Activated T-cell treated with anti-CD3 and anti-CD28 coated beads, Interleukin-2, amount 50 U/mL, for 4 hours (primary cell): ENCODE data around the gene TFPI2. TPM values are rescaled to one million over a fixed set of nuclear protein-coding genes. Genes with fewer than 3 reads are reported as not detected.
A peak's percentile ranks its signal among the peaks of the same experiment; 100 is the strongest.
"Not testable (repeated sequence)": the region's sequence is repeated elsewhere in the genome, so short reads cannot be mapped to it uniquely, and the experiment has no call there.

ENCODE experiments used
- ATAC-seq, 2 donors: fragments of 200-7000 bp; cut with Tn5 transposase; one replicate each; pipeline ENCODE4 v1.10.0; 2021
- DNase-seq: peaks from one replicate; pipeline ENCODE4 v3.0.0-alpha.2; 2020
- H3K27me3 Mint-ChIP-seq: one replicate; pipeline ENCODE4 v1.8.0; 2021; ENCODE audit warnings: low read depth, mixed read lengths
- H3K36me3 Mint-ChIP-seq: one replicate; pipeline ENCODE4 v1.8.0; 2022; ENCODE audit warnings: mixed read lengths; ENCODE audit not compliant: insufficient read depth
- H3K4me1 Mint-ChIP-seq: one replicate; pipeline ENCODE4 v1.8.0; 2021; ENCODE audit warnings: low read depth, mixed read lengths
- H3K4me3 Mint-ChIP-seq: one replicate; pipeline ENCODE4 v1.8.0; 2021; ENCODE audit warnings: mild to moderate bottlenecking, moderate library complexity, mixed read lengths
- H3K9me3 Mint-ChIP-seq: one replicate; pipeline ENCODE4 v1.8.0; 2021; ENCODE audit warnings: mixed read lengths
- total RNA-seq, 3 donors: library from RNA; stranded (reverse); gene quantifications; one replicate each; pipeline ENCODE4 v1.2.1, GENCODE V29; 2021

TFPI2 gene
- total RNA-seq, 3 donors from 2014 or later = 1.2 to 3.2 (median 1.3) TPM

DNA sequence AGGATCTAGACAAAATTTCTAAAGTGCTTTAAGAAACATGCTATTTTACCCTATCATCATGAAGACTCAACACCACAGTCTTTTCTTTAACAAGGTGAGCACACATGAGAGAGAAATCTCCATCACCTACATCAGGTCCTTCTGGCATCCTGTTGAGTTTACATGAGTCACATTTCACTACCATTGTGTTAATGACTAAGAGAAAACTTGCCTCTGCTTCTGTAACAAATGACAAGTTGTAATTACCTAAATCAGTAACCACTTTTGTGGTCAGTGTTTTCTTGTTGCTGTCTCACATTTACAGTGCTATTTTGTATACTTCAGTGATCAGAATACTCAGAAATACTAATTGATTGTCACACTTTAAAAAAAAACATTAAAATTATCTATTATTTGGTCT lies 25.3 kb upstream of the TFPI2 start:
- not testable (repeated sequence) for H3K4me1 Mint-ChIP-seq, ATAC-seq

DNA sequence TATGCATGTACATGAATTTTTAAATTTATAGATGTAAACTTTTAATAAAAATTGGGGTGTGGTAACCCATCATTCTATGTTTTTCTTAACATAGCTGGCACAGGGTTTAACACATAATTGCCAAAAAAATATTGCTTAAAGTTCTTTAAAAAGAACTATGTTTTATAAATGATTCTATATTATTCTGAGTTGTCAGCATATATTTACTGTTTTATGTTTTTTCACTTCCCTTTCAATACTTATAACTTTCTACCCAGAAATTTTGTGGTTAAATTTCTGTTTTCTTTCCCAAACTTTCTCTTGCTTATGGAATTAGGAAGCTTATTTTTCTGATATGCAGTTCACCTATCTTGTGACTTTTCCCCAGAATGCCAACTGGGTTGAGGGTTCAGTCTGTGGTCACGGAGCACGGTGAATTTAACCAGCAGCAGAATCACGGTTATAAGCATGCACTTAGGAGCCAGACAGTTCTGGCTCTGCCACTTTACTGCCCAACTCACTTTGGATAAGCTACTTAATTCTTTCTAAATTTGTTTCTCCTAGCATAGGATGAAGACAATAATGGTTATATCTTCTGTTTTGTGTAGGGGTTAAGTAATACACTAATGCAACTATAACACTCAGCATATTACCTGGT lies 24.8 kb upstream of the TFPI2 start:
- not testable (repeated sequence) for H3K9me3 Mint-ChIP-seq, H3K4me3 Mint-ChIP-seq, ATAC-seq, H3K36me3 Mint-ChIP-seq, H3K4me1 Mint-ChIP-seq, DNase-seq
- H3K27me3 Mint-ChIP-seq = peaks cover 19% of the 10 kb centered on the region

More for the DNA sequence above, 25.3 kb upstream of the TFPI2 start:
- H3K27me3 Mint-ChIP-seq = peaks cover 24% of the 10 kb centered on the region
- not testable (repeated sequence) for H3K9me3 Mint-ChIP-seq, H3K36me3 Mint-ChIP-seq, H3K4me3 Mint-ChIP-seq, DNase-seq

DNA sequence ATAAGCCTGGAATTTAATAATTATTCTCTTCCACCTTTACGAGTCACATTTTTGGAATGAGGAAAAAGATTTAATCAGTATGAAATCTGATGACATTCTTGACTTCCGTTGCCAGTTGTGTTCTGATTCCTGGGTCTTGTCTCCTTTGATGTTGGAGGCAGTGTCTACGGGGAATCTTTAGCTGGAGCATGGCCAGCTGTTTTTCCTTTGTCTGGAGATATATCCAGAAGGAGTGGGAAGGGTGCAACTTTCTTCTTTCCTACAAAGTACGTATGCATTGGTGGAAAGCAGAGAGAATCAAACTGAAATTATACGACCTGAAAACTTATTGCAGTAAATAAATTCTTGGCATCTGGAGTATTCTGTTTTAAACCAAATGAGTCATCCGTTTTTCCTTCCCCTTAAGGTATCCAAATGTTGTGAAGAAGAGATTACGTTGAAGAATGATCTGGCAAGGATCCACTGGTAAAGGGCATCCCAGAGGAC lies 24.1 kb upstream of the TFPI2 start:
- ATAC-seq = no peak
- Mint-ChIP-seq H3K9me3 (no peaks in the 10 kb centered on the region), H3K4me3 (no peak overlapping the region), H3K4me1 (no peaks in the 10 kb centered on the region), H3K27me3 (peaks cover 19% of the 10 kb centered on the region), H3K36me3 (no peaks in the 10 kb centered on the region)
- no peak for DNase-seq

- H3K4me3 Mint-ChIP-seq = no peak overlapping the region
- no peaks in the 10 kb centered on the region for H3K36me3 Mint-ChIP-seq
- DNase-seq (no peak), ATAC-seq (no peak)
- H3K27me3 Mint-ChIP-seq = peaks cover 19% of the 10 kb centered on the region
- H3K9me3 Mint-ChIP-seq = no peaks in the 10 kb centered on the region
- no peaks in the 10 kb centered on the region for H3K4me1 Mint-ChIP-seq
Measured at GRCh38 chr7:93913197-93913596, 22.6 kb upstream of the TFPI2 start.

DNA sequence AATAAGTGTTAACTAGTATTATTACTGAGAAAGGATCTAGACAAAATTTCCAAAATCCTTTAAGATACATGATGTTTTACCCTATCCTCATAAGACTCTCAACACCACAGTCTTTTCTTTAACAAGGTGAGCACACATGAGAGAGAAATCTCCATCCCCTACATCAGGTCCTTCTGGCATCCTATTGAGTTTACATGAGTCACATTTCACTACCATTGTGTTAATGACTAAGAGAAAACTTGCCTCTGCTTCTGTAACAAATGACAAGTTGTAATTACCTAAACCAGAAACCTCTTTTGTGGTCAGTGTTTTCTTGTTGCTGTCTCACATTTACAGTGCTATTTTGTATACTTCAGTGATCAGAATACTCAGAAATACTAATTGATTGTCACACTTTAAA lies 21.1 kb upstream of the TFPI2 start:
- H3K4me3 Mint-ChIP-seq, H3K4me1 Mint-ChIP-seq, H3K36me3 Mint-ChIP-seq, H3K9me3 Mint-ChIP-seq, H3K27me3 Mint-ChIP-seq, DNase-seq: not testable (repeated sequence)
- peak; percentile 23 to 43 for ATAC-seq

GRCh38 chr7:93911242-93911641 lies 20.7 kb upstream of the TFPI2 start:
- H3K9me3 Mint-ChIP-seq, H3K4me3 Mint-ChIP-seq, H3K36me3 Mint-ChIP-seq, ATAC-seq, H3K27me3 Mint-ChIP-seq, DNase-seq, H3K4me1 Mint-ChIP-seq: not testable (repeated sequence)

GRCh38 chr7:93910076-93910994 lies 19.8 kb upstream of the TFPI2 start:
- DNase-seq (no peak), ATAC-seq (no peak)
- Mint-ChIP-seq H3K4me3 (no peak overlapping the region), H3K36me3 (no peaks in the 10 kb centered on the region), H3K9me3 (no peaks in the 10 kb centered on the region), H3K27me3 (peaks cover 5% of the 10 kb centered on the region), H3K4me1 (no peaks in the 10 kb centered on the region)

DNA sequence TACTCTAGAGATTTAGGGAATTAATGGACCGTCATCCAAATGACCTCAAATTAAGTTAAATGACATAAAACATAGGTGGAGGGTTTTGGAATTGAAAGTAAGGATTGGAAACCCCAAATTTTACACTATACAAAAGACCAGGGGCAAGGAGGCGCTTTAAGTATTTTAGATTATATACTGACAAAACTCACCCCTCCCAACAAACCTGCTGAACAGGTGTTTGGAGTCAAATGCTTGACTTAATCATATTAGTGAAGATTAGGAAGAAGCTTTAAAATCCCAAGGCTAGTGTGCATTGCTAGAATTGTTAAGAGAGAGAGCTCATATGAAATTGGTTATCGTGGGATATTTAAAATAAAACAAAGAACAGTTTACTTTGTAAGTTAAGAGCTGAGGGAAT lies 15.7 kb upstream of the TFPI2 start, which contains the start of gene GNGT1:
TSS of gene GNGT1 (plus strand) at position 301 of the 400 bp plus-strand sequence. CDS start 180 bp downstream, outside the sequence.
- H3K4me3 Mint-ChIP-seq = no peak within 1 kb of the TSS
- H3K36me3 Mint-ChIP-seq = no peaks in the 10 kb centered on the region
- DNase-seq (no peak), ATAC-seq (no peak)
- H3K27me3 Mint-ChIP-seq = no peaks in the 10 kb centered on the region
- no peaks in the 10 kb centered on the region for H3K4me1 Mint-ChIP-seq
- H3K9me3 Mint-ChIP-seq = no peaks in the 10 kb centered on the region

DNA sequence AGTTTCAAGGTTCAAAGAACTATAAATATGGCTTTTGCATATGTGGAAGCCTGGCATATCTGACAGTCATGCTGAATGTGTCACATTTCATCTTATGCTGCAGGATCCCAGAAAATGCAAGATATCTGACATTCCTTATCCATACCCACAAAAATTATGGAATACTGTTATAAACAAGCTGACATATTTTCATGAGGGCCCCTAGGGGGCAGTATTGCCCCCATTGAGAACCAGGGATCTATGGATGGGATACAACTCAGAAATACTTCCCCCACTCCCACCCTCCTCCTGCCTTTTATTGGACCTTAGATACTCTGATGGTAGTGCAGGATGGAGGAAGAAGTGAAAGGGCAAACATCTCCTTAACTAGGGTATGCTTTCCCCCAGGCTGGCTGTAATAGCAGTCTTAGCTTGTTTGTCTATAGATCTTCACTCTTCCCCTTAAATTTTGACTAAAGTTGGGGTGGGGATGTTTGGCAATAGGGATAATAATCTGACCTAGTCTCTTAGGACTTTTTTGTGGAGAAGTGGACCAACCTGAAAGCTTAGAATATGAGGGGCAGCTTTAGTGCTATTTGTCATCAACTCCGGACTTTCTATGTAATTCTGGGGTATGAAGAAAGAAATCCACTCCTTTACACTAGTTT lies 12.3 kb upstream of the TFPI2 start:
- no peak for DNase-seq
- Mint-ChIP-seq H3K9me3 (no peaks in the 10 kb centered on the region), H3K4me1 (no peaks in the 10 kb centered on the region), H3K27me3 (peaks cover 3% of the 10 kb centered on the region), H3K4me3 (no peak overlapping the region), H3K36me3 (no peaks in the 10 kb centered on the region)
- ATAC-seq = no peak

DNA sequence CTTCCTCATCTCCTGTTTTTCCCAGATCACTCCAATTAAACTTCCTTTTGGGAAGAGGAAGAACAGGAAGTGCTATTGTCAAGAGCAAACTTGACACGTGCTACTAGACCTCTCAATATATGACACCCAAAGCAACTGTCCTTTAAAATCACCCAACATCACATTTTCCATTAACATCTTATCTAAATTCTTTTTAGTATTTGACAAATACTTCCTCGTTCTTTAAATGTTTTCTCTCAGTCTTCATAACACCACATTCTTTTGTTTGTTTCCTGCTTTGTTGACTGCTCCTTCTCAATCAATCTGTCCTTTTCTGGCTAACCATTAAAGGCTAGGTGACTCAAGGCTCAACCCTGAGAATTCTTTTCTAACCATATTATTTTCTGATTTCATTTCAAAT lies 7.1 kb upstream of the TFPI2 start:
- DNase-seq (no peak), ATAC-seq (no peak)
- Mint-ChIP-seq H3K36me3 (no peaks in the 10 kb centered on the region), H3K27me3 (peaks cover 7% of the 10 kb centered on the region), H3K9me3 (no peaks in the 10 kb centered on the region), H3K4me3 (no peak overlapping the region), H3K4me1 (no peaks in the 10 kb centered on the region)

- ATAC-seq = no peak
- no peak for DNase-seq
- Mint-ChIP-seq H3K27me3 (peaks cover 17% of the 10 kb centered on the region), H3K36me3 (no peaks in the 10 kb centered on the region), H3K4me1 (no peaks in the 10 kb centered on the region), H3K4me3 (no peak overlapping the region), H3K9me3 (no peaks in the 10 kb centered on the region)
Measured at GRCh38 chr7:93895859-93896600, 5.5 kb upstream of the TFPI2 start.

DNA sequence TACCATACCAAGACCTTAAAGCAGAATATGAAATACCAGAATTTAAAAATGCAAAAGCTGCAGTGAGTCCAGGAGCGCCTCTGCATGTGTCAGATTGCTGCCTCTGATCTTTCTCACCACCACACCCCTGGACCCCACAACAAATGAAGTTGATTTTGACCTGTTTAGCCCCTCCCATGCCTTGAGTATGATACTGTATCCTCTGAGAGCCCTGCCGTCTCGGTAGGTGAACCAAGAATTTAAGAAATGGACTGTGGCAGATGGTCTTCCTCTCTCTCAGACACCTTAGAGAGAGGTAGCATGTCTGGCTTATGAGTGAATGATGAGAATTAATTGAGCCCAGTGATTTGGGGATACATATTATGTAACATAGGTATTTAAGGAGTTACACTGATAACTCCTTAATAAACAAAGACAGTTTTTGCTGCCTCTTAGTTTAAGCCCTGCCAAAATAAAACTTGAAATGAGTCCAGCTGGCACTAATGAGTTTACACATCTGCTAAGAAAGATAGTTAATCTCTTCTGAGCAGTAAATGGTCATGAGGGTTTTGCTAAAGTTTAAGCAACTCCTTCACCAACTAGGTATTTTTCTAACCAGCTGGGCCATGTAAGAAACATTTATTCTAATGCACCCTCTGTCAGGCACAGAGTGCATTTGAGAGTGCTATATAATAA lies 4.5 kb upstream of the TFPI2 start:
- Mint-ChIP-seq H3K36me3 (no peaks in the 10 kb centered on the region), H3K4me1 (peaks cover 3% of the 10 kb centered on the region), H3K4me3 (no peak overlapping the region), H3K27me3 (peaks cover 23% of the 10 kb centered on the region), H3K9me3 (no peaks in the 10 kb centered on the region)
- DNase-seq (no peak), ATAC-seq (no peak)

- H3K4me3 Mint-ChIP-seq = no peak overlapping the region
- peaks cover 8% of the 10 kb centered on the region for H3K4me1 Mint-ChIP-seq
- no peak for DNase-seq
- ATAC-seq = no peak
- H3K9me3 Mint-ChIP-seq = no peaks in the 10 kb centered on the region
- H3K27me3 Mint-ChIP-seq = peaks cover 27% of the 10 kb centered on the region
- H3K36me3 Mint-ChIP-seq = no peaks in the 10 kb centered on the region
Measured at GRCh38 chr7:93894426-93894825, 3.9 kb upstream of the TFPI2 start.
